Measurements from ENCODE around the gene PCBP3. TPM values are rescaled to one million over a fixed set of nuclear protein-coding genes. Genes with fewer than 3 reads are reported as not detected.

The PCBP3 gene
- total and polyA plus RNA-seq, 2 of the 8 experiments (the other 6 are each of a cell fraction or from before 2014, with no cell fraction given), result 3.5 to 6.3 TPM

GRCh38 chr21:45943630-45944540 lies 300.4 kb downstream of the PCBP3 start (continued):
- TF ChIP-seq CHD7 (IDR thresholded peaks at IDR 0.05; ENCODE audit: insufficient replicate concordance, low read length), result no peak
- no peak for TF ChIP-seq SRF (IDR thresholded peaks at IDR 0.05; ENCODE audit: low read depth, low read length)
- TF ChIP-seq SIRT6 (IDR thresholded peaks at IDR 0.05; ENCODE audit: low read length), result no peak
- no peak for TF ChIP-seq CREB1 (IDR thresholded peaks at IDR 0.05)
- TF ChIP-seq KDM4A (IDR thresholded peaks at IDR 0.05; ENCODE audit: low read depth, low read length, severe bottlenecking), result no peak
